GM12892 (cell line): ENCODE measurements around the gene SNX32.
A peak's percentile ranks its signal among the peaks of the same experiment; 100 is the strongest.

Experiments used
- DNase-seq: peaks from one replicate; pipeline ENCODE4 v3.0.0; 2011; ENCODE audit not compliant: insufficient read length
- FAIRE-seq: peaks from 2 replicates; lab custom pipeline; 2011; peaks lifted over from hg19 to GRCh38; lab: Jason Lieb, UNC
- POLR2A ChIP-seq: IDR thresholded peaks from 2 replicates; pipeline ENCODE4 v1.6.1; 2011; ENCODE audit warnings: low read depth, low read length, control low read depth
- POLR2AphosphoS5 ChIP-seq: IDR thresholded peaks from 2 replicates; pipeline ENCODE4 v1.6.1; 2011; ENCODE audit warnings: low read depth, low read length, control low read depth
- TAF1 ChIP-seq: IDR thresholded peaks from 2 replicates; pipeline ENCODE4 v1.6.1; 2011; ENCODE audit warnings: low read depth, mild to moderate bottlenecking, control low read depth, low read length, borderline replicate concordance

Gene SNX32

GRCh38 chr11:65856689-65857499 lies 23.1 kb downstream of the SNX32 start:
- TF ChIP-seq POLR2A (peak; percentile 73), TAF1 (no peak), POLR2AphosphoS5 (peak; percentile 87)
- peak; percentile 89 for FAIRE-seq
- peak; percentile 69 for DNase-seq

GRCh38 chr11:65857500-65857852 lies 23.7 kb downstream of the SNX32 start:
- TF ChIP-seq POLR2AphosphoS5: no peak
- no peak for TF ChIP-seq POLR2A
- TF ChIP-seq TAF1: no peak
- DNase-seq (no peak), FAIRE-seq (no peak)

DNA sequence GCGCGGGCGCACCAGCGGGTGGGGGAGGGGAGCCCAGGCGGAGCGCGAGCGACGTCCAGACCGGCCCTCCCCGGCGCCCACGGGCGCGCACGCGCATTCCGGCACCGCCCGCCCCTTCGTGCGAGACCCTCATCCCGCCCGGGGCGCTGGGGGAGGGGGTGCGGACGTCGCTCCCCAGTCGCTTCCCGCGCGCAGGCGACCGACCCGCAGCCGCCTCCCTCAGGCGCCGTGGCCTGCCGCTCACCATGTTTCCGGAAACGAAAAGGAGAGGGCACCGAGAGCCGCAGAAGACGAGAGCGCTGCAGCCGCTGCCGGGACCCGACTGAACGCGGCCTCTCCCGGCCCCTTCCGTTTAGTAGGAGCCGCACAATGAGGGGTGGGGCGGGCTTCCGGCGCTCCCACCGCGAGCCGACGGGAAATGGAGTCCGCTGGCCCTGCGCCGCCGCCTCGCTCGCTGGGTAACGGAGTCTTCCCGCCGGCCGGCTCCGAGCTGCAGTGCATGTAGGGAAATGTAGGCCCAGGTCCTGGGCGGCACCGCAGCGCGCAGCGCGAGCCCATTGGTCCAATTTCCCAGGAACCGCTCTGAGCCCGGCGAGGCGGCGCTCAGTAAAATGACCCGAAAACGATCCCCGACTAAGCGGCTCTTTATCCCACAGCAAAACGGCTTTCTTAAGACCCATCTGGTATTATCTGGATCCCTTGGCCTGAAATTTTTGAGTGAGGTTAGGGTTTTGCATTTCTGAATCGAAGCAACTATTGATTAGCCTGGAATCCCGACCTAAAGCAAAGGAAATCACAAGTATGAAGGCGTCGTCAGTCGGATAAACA lies 24.3 kb downstream of the SNX32 start, which contains the start of gene CFL1:
TSS of gene CFL1 (minus strand) at position 328 of the 828 bp plus-strand sequence. CDS start at position 247, 81 bp downstream.
- TF ChIP-seq POLR2AphosphoS5 (peak; percentile 99), TAF1 (peak; percentile 95), POLR2A (peak; percentile 100)
- DNase-seq (peak; percentile 78), FAIRE-seq (peak; percentile 92)

GRCh38 chr11:65858681-65859087 lies 24.9 kb downstream of the SNX32 start:
- DNase-seq (no peak), FAIRE-seq (no peak)
- TF ChIP-seq POLR2AphosphoS5: no peak
- TF ChIP-seq TAF1: no peak
- TF ChIP-seq POLR2A: no peak; the same call in 1 of the 2 replicates

DNA sequence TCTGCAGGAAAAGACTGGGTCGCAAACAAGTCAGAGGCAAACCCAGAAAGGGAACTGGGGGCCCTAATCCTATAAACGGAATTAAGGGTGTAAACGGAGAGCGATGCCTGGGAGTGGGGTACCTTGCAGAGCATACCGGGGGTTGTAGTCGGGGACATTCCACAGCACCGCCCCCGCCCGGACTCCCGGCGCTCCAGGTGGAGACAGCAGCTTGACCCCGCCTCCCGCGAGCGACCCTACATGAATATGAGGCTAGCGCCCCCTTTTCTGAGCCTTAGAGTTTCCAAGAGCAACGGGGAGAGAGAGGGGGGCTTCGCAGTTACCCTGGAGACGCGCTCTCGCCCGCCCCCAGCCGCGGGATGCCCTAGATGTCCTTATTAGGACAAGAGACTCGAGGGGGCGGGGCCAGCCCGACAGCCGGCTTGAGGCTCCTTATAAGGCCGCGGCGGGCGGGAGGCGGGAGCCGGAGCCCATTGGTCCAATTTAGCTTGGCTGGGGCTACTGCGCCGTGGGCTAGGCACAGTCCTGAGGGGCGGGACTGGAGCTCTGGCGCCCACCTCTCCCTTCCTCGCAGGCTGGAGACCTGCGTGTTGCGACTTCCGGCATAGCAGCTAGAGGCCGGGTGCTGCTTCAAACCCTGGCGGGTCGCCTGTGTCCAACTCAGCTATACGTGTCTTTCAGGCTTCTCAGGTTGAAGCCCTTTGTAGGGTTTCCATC lies 25.5 kb downstream of the SNX32 start:
- peak; percentile 93 for FAIRE-seq
- TF ChIP-seq TAF1 (peak; percentile 96), POLR2A (peak; percentile 95), POLR2AphosphoS5 (peak; percentile 99)
- peak; percentile 95 for DNase-seq

DNA sequence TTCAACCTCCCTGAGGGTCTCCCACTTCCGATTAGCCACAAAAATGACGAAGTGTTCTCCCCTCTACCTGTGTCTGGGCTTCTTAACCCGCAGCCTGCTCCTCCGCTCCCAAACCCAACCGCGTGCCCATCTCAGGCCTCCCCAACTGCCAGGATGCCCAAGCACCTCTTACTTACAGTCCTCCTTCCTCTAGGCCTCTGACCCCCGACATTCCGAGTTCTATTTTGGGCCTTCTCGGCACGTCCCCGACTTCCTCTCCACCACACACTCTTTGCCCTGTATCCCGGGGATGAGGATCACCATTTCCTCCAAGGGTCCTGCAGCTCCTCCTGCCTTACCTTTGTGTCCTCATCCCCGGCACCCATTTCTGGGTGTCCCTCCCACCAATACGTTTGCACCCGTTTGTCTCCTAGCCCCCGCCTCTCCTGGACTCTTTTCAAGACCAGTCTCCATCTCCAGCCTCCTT lies 26.1 kb downstream of the SNX32 start:
- FAIRE-seq (no peak), DNase-seq (no peak)
- no peak for TF ChIP-seq TAF1
- peak; percentile 56; the same call in 1 of the 2 replicates for TF ChIP-seq POLR2A
- TF ChIP-seq POLR2AphosphoS5: peak; percentile 89

GRCh38 chr11:65860278-65861164 lies 26.8 kb downstream of the SNX32 start, which contains the start of gene MUS81:
MUS81 (plus strand) TSS chr11:65860433; CDS start chr11:65860754, 321 bp downstream.
- TF ChIP-seq TAF1: peak; percentile 69; the same call in 1 of the 2 replicates
- peak; percentile 28; the same call in 1 of the 2 replicates for TF ChIP-seq POLR2AphosphoS5
- peak; percentile 69; the same call in 1 of the 2 replicates for TF ChIP-seq POLR2A
- FAIRE-seq (no peak), DNase-seq (peak; percentile 95)

GRCh38 chr11:65861165-65861505 lies 27.4 kb downstream of the SNX32 start:
- FAIRE-seq (no peak), DNase-seq (no peak)
- TF ChIP-seq POLR2A: no peak
- TF ChIP-seq POLR2AphosphoS5: no peak
- TF ChIP-seq TAF1: no peak

- FAIRE-seq: peak; percentile 56
- TF ChIP-seq POLR2A (no peak), POLR2AphosphoS5 (no peak), TAF1 (no peak)
- peak; percentile 7 for DNase-seq
These were observed 27.9 kb downstream of the SNX32 start for GRCh38 chr11:65861533-65862183.
